Loucy (cell line): ENCODE measurements around the gene PRUNE2.

Experiments used
- H2AFZ ChIP-seq: fragments of 200-600 bp; sonication (generic); 2 replicates; pipeline ENCODE4 v1.6.0; 2016; ENCODE audit warnings: antibody characterized with exemption, mild to moderate bottlenecking, low read length, moderate library complexity
- H3F3A ChIP-seq: fragments of 200-600 bp; 2 replicates; pipeline ENCODE4 v1.6.0; 2016; ENCODE audit warnings: antibody characterized with exemption, low read depth, mild to moderate bottlenecking
- H3K27me3 ChIP-seq: fragments of 200-600 bp; sonication (generic); 2 replicates; pipeline ENCODE4 v1.6.1; 2014; ENCODE audit warnings: low read length, mild to moderate bottlenecking; ENCODE audit not compliant: insufficient read depth, poor library complexity, severe bottlenecking
- H3K36me3 ChIP-seq: fragments of 200-600 bp; sonication (generic); 2 replicates; pipeline ENCODE4 v1.6.1; 2016; ENCODE audit warnings: low read length; ENCODE audit not compliant: insufficient read depth
- H3K4me1 ChIP-seq: fragments of 200-600 bp; sonication (generic); 2 replicates; pipeline ENCODE4 v1.5.1; 2014; ENCODE audit warnings: low read length, mild to moderate bottlenecking; ENCODE audit not compliant: insufficient read depth, poor library complexity, severe bottlenecking
- H3K4me2 ChIP-seq: fragments of 200-600 bp; sonication (generic); 2 replicates; pipeline ENCODE4 v1.6.0; 2014; ENCODE audit warnings: antibody characterized with exemption, low read length, low read depth, mild to moderate bottlenecking; ENCODE audit not compliant: poor library complexity, severe bottlenecking
- H3K4me3 ChIP-seq: fragments of 200-600 bp; sonication (generic); 2 replicates; pipeline ENCODE4 v1.5.1; 2014; ENCODE audit warnings: low read length, mild to moderate bottlenecking, mixed read lengths; ENCODE audit not compliant: poor library complexity, severe bottlenecking
- H3K79me2 ChIP-seq: fragments of 200-600 bp; sonication (generic); 2 replicates; pipeline ENCODE4 v1.6.1; 2014; ENCODE audit warnings: low read length; ENCODE audit not compliant: insufficient read depth
- H3K9ac ChIP-seq: fragments of 200-600 bp; sonication (generic); 2 replicates; pipeline ENCODE4 v1.6.0; 2014; ENCODE audit warnings: mild to moderate bottlenecking, low read depth, low read length, moderate library complexity; ENCODE audit not compliant: poor library complexity, severe bottlenecking
- H3K9me2 ChIP-seq: fragments of 200-600 bp; sonication (generic); replicated peaks from 2 replicates; pipeline ENCODE4 v1.6.1; 2016; ENCODE audit warnings: low read depth, low read length, mixed read lengths
- H3K9me3 ChIP-seq: fragments of 200-600 bp; sonication (generic); 2 replicates; pipeline ENCODE4 v1.6.1; 2014; ENCODE audit warnings: mild to moderate bottlenecking, antibody characterized with exemption, low read length, low read depth; ENCODE audit not compliant: insufficient read depth
- H4K20me1 ChIP-seq: fragments of 200-600 bp; sonication (generic); 2 replicates; pipeline ENCODE4 v1.6.0; 2014; ENCODE audit warnings: antibody characterized with exemption, low read length, mild to moderate bottlenecking; ENCODE audit not compliant: insufficient read depth, poor library complexity, severe bottlenecking
- EZH2phosphoT487 ChIP-seq: fragments of 200-600 bp; IDR thresholded peaks from 2 replicates; pipeline ENCODE4 v1.6.1; 2018; ENCODE audit warnings: antibody characterized with exemption, mild to moderate bottlenecking, moderate library complexity, borderline replicate concordance
- TF ChIP-seq, protein P1 (sequence below): fragments of 200-600 bp; sonication (generic); conservative IDR thresholded peaks from 2 replicates; pipeline ENCODE4 v1.5.1; 2014; ENCODE audit warnings: mild to moderate bottlenecking, antibody characterized with exemption, low read length

The PRUNE2 gene

DNA sequence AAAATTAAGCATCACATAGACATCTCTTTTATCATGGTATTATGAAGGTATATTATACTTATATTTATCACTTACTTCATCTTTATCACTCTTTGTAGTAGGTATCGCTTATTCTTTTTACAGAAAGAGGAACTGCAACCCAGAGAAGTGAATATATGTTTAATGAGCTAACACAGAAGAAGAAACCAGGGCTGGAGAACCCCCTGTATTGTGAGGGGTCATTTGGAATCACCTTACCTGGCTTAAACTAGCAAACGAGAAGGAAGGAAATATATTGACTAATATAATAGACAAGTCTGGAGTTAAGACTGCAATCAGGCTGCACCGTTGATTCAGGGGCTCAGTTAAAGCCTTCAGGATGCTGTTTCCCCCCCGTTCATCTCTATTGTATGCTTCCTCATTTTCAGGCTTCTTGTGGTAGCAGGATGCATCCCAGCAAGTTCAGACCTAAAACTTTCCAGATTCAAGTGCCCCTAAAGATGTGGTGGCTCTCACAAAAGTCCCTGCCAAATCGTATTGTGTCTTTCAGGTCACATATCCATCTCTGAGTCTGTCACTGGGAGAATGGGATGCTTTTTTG, 300.5 kb downstream of the PRUNE2 start:
- Histone ChIP-seq H4K20me1 (no peaks in the 10 kb centered on the region), H2AFZ (no peak overlapping the region), H3K79me2 (no peaks in the 10 kb centered on the region), H3K36me3 (no peaks in the 10 kb centered on the region), H3K9me2 (no peaks in the 10 kb centered on the region), H3K9ac (no peak overlapping the region), H3K27me3 (no peaks in the 10 kb centered on the region), H3F3A (no peaks in the 10 kb centered on the region), H3K4me1 (peaks cover 41% of the 10 kb centered on the region), H3K4me3 (no peak overlapping the region), H3K9me3 (no peaks in the 10 kb centered on the region), H3K4me2 (no peak overlapping the region)
- TF ChIP-seq EZH2phosphoT487, result no peak
- TF ChIP-seq, protein P1, sequence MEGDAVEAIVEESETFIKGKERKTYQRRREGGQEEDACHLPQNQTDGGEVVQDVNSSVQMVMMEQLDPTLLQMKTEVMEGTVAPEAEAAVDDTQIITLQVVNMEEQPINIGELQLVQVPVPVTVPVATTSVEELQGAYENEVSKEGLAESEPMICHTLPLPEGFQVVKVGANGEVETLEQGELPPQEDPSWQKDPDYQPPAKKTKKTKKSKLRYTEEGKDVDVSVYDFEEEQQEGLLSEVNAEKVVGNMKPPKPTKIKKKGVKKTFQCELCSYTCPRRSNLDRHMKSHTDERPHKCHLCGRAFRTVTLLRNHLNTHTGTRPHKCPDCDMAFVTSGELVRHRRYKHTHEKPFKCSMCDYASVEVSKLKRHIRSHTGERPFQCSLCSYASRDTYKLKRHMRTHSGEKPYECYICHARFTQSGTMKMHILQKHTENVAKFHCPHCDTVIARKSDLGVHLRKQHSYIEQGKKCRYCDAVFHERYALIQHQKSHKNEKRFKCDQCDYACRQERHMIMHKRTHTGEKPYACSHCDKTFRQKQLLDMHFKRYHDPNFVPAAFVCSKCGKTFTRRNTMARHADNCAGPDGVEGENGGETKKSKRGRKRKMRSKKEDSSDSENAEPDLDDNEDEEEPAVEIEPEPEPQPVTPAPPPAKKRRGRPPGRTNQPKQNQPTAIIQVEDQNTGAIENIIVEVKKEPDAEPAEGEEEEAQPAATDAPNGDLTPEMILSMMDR, result no peak

DNA sequence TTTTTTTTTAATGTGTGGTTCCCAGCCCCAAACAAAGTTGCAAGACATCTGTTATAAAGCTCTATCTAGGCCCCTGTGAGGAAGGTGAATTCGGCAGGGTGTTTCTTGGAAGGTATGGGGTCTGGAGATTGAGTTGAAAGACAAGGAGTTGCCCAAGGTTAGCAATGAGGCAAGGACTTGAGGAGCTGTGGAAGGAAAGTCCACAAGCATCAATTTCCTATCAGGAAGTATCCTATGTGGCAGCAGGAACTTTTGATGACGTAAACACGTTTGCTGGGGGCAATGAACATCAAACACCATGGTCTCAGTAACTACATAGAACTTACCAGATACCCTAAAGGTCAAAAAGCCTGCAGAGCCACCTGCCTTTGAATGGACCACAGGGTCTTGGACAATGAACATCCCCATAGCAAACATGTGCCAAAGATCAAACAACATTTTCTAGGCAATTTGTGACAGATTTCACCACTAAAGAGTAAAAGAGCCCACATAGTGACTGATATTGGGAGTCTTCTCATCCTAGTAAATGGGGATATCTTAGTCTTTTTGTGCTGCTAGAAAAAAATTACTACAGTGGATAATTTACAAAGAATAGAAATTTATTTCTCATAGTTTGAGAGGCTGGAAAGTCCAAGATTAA, 301.9 kb downstream of the PRUNE2 start:
- Histone ChIP-seq H4K20me1 (no peaks in the 10 kb centered on the region), H3K9ac (peak overlapping the region; percentile 28), H3K9me2 (no peaks in the 10 kb centered on the region), H3K4me3 (no peak overlapping the region), H3K79me2 (no peaks in the 10 kb centered on the region), H3F3A (no peaks in the 10 kb centered on the region), H3K9me3 (no peaks in the 10 kb centered on the region), H3K4me1 (peaks cover 30% of the 10 kb centered on the region), H3K4me2 (no peak overlapping the region), H2AFZ (no peak overlapping the region; the same call in 1 of the 2 replicates), H3K36me3 (no peaks in the 10 kb centered on the region), H3K27me3 (no peaks in the 10 kb centered on the region)
- TF ChIP-seq, protein P1, result no peak
- no peak for TF ChIP-seq EZH2phosphoT487

DNA sequence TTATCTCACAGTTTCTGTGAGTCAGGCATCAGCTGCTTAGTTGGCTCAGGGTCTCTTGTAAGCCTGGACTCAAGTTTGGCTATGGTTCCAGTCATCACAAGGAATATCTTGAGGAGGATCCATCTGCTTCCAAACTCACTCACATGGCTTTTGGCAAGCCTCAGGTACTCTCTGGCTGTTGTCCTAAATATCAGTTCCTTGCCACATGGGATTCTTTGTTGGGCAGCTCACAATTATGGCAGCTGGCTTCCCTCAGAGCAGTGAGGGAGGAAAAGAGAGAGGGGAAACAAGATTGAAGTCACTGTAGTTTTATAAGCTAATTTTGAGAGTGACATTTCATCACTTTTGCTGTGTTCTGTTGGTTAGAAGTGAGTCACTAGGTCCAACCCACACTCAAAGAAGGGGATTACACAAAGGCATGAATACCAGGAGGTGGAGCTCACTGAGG, 302.4 kb downstream of the PRUNE2 start:
- no peaks in the 10 kb centered on the region for H3K9me2 ChIP-seq
- H3K9me3 ChIP-seq, result no peaks in the 10 kb centered on the region
- no peaks in the 10 kb centered on the region for H4K20me1 ChIP-seq
- no peak for TF ChIP-seq EZH2phosphoT487
- TF ChIP-seq, protein P1, result no peak
- H3K27me3 ChIP-seq, result no peaks in the 10 kb centered on the region
- no peaks in the 10 kb centered on the region for H3F3A ChIP-seq
- H3K4me1 ChIP-seq, result peaks cover 32% of the 10 kb centered on the region
- peak overlapping the region; percentile 18; the same call in 1 of the 2 replicates for H2AFZ ChIP-seq
- no peak overlapping the region for H3K4me3 ChIP-seq
- H3K4me2 ChIP-seq, result no peak overlapping the region
- H3K79me2 ChIP-seq, result no peaks in the 10 kb centered on the region
- H3K36me3 ChIP-seq, result no peaks in the 10 kb centered on the region
- peak overlapping the region; percentile 28 for H3K9ac ChIP-seq
